Activated T-cell treated with anti-CD3 and anti-CD28 coated beads for 48 hours (primary cell): ENCODE data around the gene BRCA2.
A peak's percentile ranks its signal among the peaks of the same experiment; 100 is the strongest.

Experiments used
- DNase-seq: peaks from one replicate; pipeline ENCODE4 v3.0.0-alpha.2; 2020; ENCODE audit warnings: low read depth

The BRCA2 gene, protein sequence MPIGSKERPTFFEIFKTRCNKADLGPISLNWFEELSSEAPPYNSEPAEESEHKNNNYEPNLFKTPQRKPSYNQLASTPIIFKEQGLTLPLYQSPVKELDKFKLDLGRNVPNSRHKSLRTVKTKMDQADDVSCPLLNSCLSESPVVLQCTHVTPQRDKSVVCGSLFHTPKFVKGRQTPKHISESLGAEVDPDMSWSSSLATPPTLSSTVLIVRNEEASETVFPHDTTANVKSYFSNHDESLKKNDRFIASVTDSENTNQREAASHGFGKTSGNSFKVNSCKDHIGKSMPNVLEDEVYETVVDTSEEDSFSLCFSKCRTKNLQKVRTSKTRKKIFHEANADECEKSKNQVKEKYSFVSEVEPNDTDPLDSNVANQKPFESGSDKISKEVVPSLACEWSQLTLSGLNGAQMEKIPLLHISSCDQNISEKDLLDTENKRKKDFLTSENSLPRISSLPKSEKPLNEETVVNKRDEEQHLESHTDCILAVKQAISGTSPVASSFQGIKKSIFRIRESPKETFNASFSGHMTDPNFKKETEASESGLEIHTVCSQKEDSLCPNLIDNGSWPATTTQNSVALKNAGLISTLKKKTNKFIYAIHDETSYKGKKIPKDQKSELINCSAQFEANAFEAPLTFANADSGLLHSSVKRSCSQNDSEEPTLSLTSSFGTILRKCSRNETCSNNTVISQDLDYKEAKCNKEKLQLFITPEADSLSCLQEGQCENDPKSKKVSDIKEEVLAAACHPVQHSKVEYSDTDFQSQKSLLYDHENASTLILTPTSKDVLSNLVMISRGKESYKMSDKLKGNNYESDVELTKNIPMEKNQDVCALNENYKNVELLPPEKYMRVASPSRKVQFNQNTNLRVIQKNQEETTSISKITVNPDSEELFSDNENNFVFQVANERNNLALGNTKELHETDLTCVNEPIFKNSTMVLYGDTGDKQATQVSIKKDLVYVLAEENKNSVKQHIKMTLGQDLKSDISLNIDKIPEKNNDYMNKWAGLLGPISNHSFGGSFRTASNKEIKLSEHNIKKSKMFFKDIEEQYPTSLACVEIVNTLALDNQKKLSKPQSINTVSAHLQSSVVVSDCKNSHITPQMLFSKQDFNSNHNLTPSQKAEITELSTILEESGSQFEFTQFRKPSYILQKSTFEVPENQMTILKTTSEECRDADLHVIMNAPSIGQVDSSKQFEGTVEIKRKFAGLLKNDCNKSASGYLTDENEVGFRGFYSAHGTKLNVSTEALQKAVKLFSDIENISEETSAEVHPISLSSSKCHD (N-terminal part only)

DNA sequence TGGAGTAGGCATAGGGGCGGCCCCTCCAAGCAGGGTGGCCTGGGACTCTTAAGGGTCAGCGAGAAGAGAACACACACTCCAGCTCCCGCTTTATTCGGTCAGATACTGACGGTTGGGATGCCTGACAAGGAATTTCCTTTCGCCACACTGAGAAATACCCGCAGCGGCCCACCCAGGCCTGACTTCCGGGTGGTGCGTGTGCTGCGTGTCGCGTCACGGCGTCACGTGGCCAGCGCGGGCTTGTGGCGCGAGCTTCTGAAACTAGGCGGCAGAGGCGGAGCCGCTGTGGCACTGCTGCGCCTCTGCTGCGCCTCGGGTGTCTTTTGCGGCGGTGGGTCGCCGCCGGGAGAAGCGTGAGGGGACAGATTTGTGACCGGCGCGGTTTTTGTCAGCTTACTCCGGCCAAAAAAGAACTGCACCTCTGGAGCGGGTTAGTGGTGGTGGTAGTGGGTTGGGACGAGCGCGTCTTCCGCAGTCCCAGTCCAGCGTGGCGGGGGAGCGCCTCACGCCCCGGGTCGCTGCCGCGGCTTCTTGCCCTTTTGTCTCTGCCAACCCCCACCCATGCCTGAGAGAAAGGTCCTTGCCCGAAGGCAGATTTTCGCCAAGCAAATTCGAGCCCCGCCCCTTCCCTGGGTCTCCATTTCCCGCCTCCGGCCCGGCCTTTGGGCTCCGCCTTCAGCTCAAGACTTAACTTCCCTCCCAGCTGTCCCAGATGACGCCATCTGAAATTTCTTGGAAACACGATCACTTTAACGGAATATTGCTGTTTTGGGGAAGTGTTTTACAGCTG lies at the start of gene BRCA2, which contains the start of gene ZAR1L:
BRCA2 (plus strand) TSS at position 271 of the 790 bp plus-strand sequence. CDS start 953 bp downstream, outside the sequence.
ZAR1L (minus strand) TSS at position 126 of the 790 bp plus-strand sequence. CDS start 3,438 bp downstream, outside the sequence.
- DNase-seq = peak; percentile 84

DNA sequence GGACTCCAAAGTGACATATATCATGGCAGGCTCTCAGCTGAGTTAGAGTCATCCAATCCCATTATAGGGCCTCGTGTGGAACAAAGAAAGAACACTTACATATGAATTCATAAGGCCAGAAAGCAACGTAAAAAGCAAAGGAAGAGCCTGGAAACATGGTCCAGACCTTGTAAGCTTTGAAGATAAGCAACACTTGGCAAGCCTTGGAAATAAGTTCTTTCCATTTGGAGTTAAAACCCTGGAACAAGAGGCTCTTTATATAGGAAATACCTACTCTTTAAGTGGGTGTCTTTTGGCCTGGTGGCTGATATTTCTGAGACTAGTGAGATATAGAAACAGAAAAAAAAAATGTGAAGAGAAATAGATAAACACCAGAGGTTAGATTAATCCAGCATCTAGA lies 49.6 kb upstream of the BRCA2 start:
- no peak for DNase-seq

DNA sequence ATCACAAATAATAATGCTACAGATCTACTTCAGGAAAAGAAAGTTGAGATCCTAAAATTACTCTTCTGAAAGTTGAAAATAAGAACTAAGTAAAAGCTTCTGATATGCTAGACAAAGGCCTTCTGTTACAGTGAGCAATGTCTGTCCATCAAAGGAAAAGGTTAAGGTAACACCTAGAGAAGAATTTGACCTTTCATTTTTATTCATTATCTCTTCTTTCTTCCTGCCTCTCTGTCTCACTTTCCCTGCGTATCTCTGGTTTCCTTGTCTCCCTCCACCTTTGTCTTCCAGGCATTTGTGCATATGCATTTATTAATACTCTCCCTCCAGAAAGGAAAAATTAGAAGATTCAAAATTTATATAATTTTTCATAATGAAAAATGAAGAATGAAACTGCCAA lies 49.2 kb upstream of the BRCA2 start:
- no peak for DNase-seq

DNA sequence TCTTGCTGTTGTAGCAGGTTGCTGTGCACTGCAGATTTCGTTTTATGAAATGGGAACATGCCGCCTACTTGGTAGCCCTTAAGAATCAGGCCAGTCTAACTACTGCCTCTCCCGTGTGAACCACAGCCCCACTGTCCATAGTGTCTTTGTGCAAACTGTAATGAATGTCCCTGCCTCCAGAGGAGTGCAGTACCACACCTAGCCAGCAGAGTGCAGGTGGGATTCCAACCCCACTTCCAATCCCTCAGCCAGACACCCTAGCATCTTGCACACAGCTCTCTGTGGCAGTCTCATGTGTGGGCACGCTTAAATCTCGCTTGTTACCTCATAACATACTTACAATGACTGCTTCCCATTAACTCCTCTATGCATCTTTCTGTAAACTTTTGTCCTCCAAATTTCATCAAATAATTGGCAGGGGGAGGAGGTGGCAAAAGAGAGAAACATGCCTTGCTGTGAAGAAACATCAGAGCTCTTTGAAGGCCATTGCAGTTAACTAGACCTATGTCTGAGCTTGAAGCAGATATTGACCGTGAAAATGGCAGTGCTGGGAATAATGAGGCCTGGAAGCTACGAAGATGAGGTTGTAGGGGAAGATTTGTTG lies 47.4 kb upstream of the BRCA2 start:
- peak; percentile 33 for DNase-seq

GRCh38 chr13:32272021-32272683 lies 43.2 kb upstream of the BRCA2 start:
- DNase-seq = no peak

DNA sequence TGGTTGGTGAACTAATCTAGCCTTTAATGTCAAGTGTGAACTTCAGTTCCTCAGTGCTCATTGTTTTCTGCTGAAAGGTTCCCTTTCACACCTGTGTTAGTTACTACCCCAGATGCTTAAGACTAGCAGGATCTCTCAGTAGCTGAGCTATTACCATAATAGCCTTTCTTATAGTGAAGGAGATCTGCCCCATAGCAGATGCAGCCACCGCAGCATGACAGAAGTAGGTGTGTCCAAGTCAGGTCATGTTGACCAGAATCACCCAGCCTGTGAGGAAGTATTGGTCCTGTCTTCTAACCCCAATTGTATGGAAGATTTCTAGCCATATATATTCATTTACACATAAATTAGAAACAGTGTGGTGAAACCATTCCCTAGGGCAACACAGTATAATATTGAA lies 37.5 kb upstream of the BRCA2 start:
- no peak for DNase-seq

GRCh38 chr13:32278426-32278825 lies 36.9 kb upstream of the BRCA2 start:
- no peak for DNase-seq

DNA sequence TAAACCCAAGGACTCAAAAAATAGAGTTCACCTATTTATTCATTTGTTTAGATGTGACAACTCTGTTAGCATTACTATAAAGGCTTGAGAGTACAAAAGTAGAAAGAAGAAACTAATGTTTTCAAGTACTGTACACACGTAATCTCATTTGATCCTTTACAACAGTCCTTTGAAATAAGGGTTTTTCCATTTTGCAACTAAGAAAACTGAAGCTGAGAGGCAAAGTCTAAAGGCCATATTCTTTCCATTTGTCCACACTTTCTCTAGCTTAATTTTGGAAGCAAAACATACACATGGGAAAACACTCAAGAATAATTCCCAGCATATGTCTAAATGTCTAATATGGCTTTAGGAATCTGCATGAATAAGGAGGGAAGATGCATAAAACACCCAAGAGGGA lies 34.2 kb upstream of the BRCA2 start:
- DNase-seq = no peak

DNA sequence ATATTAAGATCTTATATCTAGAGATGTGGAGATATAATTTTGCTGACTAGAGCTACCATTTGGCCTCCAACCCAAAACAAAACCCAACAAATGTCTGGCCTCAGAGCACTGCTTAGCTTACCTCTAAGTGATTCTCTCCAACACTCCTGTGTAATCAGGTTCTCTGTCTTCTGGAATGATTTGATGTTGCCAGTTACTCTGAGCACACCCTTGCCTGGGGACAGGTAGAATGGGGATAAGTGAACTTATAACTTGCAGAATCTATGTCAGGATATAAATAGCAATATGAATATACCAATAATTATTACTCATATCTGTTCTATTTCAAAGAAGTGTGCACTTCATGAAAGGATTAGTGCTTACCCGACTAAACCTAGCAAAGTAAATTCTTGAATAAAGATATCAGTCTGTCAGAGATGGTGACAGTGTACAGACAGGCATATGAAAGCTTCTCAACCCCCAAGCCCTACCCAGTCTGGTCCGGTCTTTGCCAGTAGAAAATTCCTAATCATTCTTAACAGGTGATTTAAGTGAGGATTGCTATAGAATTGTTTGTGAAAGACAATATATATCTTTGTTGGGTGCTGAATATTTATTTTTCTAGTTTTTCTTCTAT lies 33.1 kb upstream of the BRCA2 start:
- no peak for DNase-seq

DNA sequence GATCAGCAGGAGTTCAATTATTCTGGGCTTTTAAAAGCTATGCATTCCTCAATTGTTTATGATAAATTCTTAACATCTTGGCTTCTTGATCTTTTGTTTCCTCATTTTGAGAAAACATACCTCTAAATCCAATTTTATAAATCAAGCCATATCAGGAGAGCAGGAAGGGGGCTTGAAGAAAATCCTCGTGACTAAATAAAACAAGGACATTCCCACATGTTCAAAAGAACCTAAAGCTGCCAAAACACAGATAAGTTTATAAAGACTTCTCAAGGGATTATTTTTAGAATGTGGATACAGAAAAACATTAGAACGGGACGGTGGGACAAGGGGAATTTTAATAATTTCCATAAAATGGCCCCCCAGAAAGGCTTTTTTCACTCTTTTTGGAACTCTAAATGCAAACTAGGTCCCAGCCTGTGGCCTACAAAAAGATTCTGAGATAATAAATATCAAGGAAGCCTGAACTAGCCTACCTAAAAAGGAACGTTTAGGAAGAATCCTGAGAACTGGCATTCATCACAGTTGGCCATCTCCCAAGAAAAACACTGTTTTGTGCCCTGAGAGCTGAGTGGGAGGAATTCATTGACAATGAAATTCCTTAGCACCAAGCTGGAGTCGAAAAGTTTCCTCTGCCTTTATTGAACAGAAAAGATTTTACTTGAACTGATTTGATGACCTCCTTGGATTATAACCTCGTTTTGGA lies 30.2 kb upstream of the BRCA2 start:
- no peak for DNase-seq

DNA sequence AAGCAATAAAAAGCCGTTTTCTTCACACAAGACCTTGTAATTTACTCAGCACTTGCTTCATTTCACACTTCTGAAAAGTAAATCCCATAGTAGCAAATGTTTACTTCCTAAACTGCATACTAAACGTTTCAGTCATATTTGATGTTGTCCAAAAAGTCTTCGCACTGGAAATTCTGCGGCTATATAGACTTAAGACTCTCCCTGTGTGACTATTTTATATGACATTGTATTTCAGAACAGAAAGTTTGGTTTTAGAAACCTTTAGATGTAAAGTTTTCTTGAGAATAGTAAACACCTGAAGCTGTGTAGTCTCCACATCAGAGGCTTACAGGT lies 29.7 kb upstream of the BRCA2 start:
- no peak for DNase-seq

- DNase-seq = no peak
Measured at GRCh38 chr13:32297206-32297605, 18.1 kb upstream of the BRCA2 start.

DNA sequence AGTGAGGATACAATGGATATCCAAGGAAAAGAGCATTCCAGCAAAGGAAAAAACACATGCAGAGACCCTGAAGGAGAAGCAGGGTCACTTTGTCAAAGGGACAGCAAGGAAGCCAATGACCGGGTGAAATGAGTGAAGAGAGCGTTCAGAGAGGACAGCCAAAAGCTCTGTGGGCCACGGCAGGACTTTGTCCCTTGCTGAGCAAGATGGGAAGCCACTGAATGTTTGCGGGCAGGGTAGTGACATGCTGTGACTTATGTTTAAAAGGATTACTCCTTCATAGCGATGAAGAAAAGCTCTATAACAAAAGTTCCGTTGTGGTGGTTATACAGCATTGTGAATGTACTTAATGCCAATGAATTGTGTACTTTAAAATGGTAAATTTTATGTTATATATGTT lies 16.6 kb upstream of the BRCA2 start:
- no peak for DNase-seq

- no peak for DNase-seq
Measured at GRCh38 chr13:32299893-32300292, 15.4 kb upstream of the BRCA2 start.

DNA sequence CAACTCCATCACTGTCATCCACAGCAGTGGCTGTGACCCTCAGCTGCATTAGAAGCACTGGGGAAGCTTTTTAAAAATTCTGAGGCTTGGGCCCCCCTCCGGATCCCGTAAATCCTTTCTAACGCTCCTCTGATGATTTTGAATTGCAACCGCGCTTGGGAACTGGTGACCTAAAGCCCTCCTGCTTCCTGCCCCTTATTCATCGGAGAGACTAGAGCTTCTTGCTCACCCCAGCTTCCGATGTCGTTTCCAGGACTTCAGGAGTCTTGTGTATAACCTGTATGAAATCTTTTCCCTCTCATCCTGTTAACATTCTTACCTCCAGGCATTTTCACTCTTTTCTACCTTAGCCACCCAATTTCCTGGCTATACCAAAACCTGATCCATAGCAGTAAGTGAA lies 14.9 kb upstream of the BRCA2 start:
- DNase-seq = no peak

DNA sequence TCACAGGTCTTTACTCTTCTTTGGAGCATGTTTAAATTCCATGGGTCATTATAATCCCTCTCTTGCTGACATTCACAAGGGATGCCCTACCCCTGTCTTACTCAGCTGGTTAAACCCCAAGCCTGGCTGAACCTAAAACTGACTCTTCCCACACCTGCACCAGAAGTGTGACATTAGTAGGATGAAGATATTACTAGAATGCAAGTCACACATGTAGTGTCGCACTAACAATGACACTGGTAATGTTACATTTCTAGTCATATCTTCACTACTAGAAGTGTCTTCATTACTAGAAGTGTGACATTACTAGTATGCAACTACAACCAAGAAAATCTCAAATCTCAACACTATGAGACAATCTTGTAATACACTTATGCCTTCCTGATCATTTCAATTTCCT lies 14.4 kb upstream of the BRCA2 start:
- DNase-seq = no peak

DNA sequence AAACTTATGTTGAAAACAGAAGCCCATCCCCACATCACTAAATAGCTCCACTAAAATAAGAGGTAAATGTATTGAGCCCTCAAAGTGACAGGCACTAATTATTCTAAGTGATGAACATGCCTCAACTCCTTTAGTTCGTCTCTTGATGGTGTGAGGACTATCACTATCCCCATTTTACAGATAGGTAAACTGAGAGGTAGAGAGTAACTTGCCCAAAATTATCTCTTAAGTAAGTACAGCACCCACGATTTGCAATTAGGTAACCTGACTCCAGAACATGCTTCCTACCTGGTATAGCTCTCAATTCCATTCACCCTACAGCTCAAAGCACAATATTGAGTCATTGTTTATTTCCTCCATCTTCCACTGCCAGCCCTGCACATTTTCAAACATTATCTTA lies 12.8 kb upstream of the BRCA2 start:
- no peak for DNase-seq

GRCh38 chr13:32305646-32306045 lies 9.7 kb upstream of the BRCA2 start:
- no peak for DNase-seq

DNA sequence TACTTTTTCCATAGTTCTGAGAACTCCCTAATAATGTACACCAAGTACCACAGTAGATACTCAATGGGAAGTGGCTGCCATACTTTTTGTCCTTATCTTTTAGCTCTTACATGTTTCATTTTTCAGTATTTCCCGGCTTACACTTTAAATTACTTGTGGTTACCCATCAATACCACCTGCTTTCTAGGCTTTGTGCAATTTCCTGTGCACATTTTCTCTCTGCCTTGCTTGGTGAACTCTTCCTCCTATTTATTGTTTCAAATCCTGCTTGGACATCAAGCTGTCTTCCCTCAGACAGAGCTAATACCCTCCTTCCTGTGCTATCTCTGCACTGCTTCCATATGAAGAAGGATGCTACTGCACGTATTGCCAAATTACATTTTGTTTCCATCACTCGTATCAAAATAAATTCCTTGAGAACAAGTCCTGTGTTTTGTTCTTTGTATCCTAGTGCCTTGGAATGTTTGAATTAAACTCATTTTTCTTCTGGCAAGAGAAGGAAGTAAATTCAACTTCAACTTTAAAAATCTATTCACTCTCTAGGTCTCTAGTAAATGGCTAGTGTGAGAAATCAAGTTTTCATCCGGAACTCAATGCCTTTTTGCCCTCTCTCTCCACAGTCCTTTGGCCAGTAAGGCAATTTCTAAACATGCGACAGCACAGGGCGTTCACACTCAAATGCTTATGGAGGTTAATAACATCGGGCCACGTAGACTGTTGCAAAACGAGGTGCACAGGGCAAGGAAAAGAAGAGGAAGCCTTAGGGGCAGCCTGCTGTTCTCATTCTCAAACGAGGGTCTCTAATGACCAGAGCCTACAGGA lies 5.8 kb upstream of the BRCA2 start:
- DNase-seq = no peak
